ENCODE results near the gene TBC1D12. TPM values are rescaled to one million over a fixed set of nuclear protein-coding genes. Genes with fewer than 3 reads are reported as not detected.
A peak's percentile ranks its signal among the peaks of the same experiment; 100 is the strongest.

Gene TBC1D12
- total RNA-seq, 1 donor from 2014 or later = 4.8 TPM

- no peak for DNase-seq
- intact Hi-C loops (cut with micrococcal nuclease) = loop anchor here (5.0 kb wide), 1 partner anchor 163 kb away; no protein-coding TSS in a partner anchor
- no peak for ATAC-seq
Observed at GRCh38 chr10:94440096-94440495, 37.8 kb downstream of the TBC1D12 start.

DNA sequence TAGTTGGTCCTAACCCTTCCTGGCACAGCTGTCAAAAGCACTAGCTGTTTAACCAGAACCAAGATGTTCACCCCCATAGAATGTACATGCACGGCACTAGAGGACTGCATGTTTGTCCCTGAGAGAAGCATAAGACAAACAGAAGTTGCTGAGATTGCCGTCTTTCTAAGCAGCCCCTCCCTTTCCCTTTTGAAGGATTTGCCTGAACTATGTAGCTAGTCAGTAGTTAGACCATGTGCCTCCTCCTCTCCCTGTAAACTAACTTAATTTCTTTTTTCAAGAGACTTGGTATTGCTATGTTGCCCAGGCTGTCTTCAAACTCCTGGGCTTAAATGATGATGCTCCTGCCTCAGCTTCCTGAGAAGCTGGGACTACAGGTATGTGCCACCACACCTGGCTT is 40.7 kb downstream of the TBC1D12 start:
- intact Hi-C loops (cut with micrococcal nuclease) = loop anchor here (5.0 kb wide), 1 partner anchor 166 kb away; no protein-coding TSS in a partner anchor
- no peak for DNase-seq
- ATAC-seq = no peak

DNA sequence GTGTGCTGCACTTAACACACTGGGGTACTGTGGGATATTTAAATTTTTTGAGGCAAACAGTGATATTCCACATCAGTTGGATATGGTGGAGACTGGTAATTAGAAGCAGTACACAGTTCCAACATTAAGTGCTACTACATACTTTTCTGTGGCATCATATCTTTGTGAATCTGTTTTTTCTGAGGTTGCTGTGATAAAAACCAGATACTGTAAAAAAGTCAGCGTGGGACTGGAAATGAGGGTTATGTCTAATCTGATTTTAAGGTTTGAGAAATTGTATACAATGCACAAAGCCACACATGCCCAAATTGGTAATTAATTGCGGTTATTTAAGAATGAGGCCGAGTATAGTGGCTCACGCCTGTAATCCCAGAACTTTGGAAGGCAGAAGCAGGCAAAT is 41.2 kb downstream of the TBC1D12 start:
- ATAC-seq = no peak
- intact Hi-C loops (cut with micrococcal nuclease) = loop anchor here (5.0 kb wide), 1 partner anchor 166 kb away; no protein-coding TSS in a partner anchor
- DNase-seq = no peak

DNA sequence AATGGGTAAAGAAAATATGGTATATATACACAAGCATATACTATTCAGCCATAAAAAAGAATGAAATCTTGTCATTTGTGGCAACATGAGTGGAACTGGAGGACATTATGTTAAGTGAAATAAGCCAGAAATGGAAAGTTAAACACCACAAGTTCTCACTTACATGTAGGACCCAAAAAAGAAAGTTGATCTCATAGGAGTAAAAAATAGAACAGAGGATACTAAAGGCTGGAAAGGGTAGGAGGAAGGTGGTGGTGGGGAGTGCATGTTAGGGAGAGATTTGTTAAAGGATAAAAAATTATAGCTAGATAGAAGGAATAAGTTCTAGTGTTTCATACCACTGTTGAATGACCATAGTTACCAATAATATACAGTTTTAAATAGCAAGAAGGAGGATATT is 48.4 kb downstream of the TBC1D12 start:
- intact Hi-C loops (cut with micrococcal nuclease) = no loop called here
- DNase-seq (no peak), ATAC-seq (peak; percentile 81)

GRCh38 chr10:94451883-94452519 is 49.7 kb downstream of the TBC1D12 start:
- ATAC-seq = no peak
- intact Hi-C loops (cut with micrococcal nuclease) = no loop called here

GRCh38 chr10:94456942-94457341 is 54.6 kb downstream of the TBC1D12 start:
- ATAC-seq = no peak
- intact Hi-C loops (cut with micrococcal nuclease) = no loop called here
- DNase-seq = no peak

More at GRCh38 chr10:94451883-94452519, 49.7 kb downstream of the TBC1D12 start:
- DNase-seq = no peak

GRCh38 chr10:94459385-94459784 is 57.0 kb downstream of the TBC1D12 start:
- ATAC-seq (no peak), DNase-seq (no peak)
- intact Hi-C loops (cut with micrococcal nuclease) = no loop called here

- DNase-seq (no peak), ATAC-seq (no peak)
- intact Hi-C loops (cut with micrococcal nuclease) = no loop called here
Observed at GRCh38 chr10:94461503-94461902, 59.2 kb downstream of the TBC1D12 start.

DNA sequence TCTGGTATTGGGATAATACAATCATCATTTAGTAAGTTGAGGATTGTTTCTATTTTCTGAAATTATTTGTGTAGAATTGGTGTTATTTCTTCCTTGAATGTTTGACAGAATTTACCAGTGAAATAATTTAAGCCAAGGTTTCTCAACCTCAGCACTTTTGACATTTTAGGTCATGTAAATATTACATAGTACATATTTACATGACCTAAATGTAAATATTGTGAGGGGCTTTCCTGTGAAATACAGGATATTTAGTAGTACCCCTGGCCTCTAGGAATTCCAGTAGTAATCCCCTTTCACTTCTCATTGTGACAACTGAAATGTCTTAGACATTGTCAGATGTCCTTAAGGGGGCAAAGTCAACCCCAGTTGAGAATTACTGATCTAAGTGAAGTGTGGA is 59.8 kb downstream of the TBC1D12 start:
- intact Hi-C loops (cut with micrococcal nuclease) = no loop called here
- no peak for ATAC-seq
- DNase-seq = no peak

DNA sequence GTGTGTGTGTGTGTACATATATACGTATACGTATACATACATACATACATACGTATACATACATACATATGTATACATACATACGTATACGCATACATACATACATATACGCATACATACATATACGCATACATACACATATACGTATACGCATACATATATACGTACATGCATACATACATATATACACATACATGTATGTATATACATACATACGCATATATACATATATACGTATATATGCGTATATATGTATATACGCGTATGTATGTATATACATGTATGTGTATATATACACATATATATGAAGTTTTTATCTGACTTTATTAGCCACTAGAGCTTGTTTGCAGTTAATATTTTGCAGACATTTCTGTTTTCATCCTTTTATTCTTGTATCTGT is 63.3 kb downstream of the TBC1D12 start:
- no peak for ATAC-seq
- intact Hi-C loops (cut with micrococcal nuclease) = no loop called here
- no peak for DNase-seq

DNA sequence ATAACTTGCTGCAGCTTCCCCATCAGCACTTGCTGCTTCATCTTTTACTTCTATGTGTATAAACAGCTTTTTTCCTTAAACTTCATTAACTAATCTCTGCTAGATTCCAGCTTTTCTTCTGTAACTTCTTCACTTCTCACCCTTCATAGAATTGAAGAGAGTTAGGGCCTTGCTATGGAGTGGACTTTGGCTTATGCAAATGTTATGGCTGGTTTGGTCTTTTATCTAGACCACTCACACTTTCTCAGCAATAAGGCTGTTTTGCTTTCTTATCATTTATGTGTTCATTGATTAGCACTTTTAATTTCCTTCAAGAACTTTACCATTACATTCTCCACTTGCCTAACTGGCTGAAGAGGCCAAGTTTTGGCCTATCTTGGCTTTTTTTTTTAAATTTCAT is 79.1 kb downstream of the TBC1D12 start:
- intact Hi-C loops (cut with micrococcal nuclease) = no loop called here
- no peak for ATAC-seq
- no peak for DNase-seq

DNA sequence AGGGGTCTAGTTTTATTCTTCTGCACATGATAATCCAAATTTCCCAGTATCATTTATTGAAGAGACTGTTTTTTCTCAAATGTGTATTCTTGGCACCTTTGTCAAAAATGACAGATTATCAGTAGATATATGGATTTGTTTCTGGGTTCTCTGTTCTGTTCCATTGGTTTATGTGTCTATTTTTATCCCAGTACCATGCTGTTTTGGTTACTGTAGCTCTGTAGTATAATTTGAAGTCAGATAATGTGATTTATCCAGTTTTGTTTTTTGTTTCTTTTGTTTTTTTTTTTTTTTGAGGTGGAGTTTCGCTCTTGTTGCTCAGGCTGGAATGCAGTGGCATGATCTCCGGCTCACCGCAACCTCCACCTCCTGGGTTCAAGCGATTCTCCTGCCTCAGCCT is 81.6 kb downstream of the TBC1D12 start:
- ATAC-seq = no peak
- intact Hi-C loops (cut with micrococcal nuclease) = no loop called here

GRCh38 chr10:94485094-94485493 is 82.8 kb downstream of the TBC1D12 start:
- intact Hi-C loops (cut with micrococcal nuclease) = no loop called here
- DNase-seq = no peak
- no peak for ATAC-seq

More for the DNA sequence above, 81.6 kb downstream of the TBC1D12 start:
- no peak for DNase-seq

GRCh38 chr10:94487575-94487974 is 85.2 kb downstream of the TBC1D12 start:
- DNase-seq (no peak), ATAC-seq (no peak)
- intact Hi-C loops (cut with micrococcal nuclease) = no loop called here

GRCh38 chr10:94489107-94489506 is 86.8 kb downstream of the TBC1D12 start:
- ATAC-seq (peak; percentile 67), DNase-seq (no peak)
- intact Hi-C loops (cut with micrococcal nuclease) = no loop called here

- ATAC-seq = no peak
- intact Hi-C loops (cut with micrococcal nuclease) = no loop called here
- DNase-seq = no peak
Observed at GRCh38 chr10:94489976-94490788, 87.8 kb downstream of the TBC1D12 start.

- DNase-seq (no peak), ATAC-seq (peak; percentile 51)
- intact Hi-C loops (cut with micrococcal nuclease) = no loop called here
Observed at GRCh38 chr10:94490789-94491039, 88.4 kb downstream of the TBC1D12 start.

DNA sequence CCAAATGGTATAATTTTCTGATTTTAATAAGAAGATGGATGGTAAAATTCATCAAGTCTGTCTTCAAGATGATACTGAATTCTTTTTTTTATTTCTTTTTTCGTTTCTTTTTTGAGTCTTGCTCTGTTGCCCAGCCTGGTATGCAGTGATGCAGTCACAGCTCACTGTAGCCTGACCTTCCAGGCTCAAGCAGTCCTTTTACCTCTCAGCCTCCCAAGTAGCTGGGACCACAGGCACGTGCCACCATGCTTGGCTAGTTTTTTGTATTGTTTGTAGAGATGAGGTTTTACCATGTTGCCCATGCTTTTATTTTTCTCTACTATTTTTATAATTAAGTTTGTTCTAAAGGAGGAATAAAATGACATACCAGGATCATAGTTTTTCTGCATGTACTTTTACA is 91.1 kb downstream of the TBC1D12 start:
- intact Hi-C loops (cut with micrococcal nuclease) = no loop called here
- no peak for ATAC-seq

DNA sequence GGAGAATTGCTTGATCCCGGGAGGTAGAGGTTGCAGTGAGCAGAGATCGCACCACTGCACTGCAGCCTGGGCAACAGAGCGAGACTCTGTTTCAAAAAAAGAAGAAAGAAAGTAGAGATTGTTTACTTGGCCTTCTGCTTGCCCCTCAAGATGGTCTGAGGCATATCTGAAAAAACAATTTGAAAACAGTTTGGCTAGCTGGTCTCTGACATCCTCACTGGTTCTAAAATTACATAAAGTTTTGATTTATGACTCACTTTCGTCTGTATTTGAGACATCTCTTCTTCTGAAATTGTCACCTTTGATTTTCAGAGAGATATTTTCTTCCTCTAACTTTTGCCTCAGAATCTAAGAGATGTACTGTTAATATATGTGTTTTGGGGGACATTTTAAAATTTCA is 93.7 kb downstream of the TBC1D12 start:
- ATAC-seq (no peak), DNase-seq (no peak)
- intact Hi-C loops (cut with micrococcal nuclease) = no loop called here

More for the DNA sequence above, 91.1 kb downstream of the TBC1D12 start:
- DNase-seq = no peak

DNA sequence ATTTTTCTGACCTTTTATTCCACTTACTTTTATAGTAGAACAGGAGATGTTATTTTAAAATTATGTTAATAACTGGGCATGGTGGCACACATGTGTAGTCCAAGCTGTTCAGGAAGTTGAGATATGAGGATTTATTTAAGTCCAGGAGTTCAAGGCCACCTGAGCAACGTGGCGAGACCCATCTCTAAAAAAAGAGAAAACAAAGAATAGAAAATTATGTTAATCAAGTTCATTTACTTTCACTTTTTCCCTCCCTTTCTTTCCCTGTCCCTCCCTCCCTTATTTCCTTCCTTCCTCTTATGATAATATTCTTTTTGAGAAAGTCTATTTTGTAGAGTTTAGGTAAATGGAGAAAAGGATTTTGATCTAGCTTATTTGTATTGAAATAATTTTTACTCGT is 94.3 kb downstream of the TBC1D12 start:
- intact Hi-C loops (cut with micrococcal nuclease) = no loop called here
- ATAC-seq (no peak), DNase-seq (no peak)

- ATAC-seq = no peak
- no peak for DNase-seq
- intact Hi-C loops (cut with micrococcal nuclease) = no loop called here
Observed at GRCh38 chr10:94500063-94500462, 97.7 kb downstream of the TBC1D12 start.

All from left ventricle myocardium superior (tissue), 1 donor.